ENCODE data around the gene PSMD6.

PSMD6 gene

DNA sequence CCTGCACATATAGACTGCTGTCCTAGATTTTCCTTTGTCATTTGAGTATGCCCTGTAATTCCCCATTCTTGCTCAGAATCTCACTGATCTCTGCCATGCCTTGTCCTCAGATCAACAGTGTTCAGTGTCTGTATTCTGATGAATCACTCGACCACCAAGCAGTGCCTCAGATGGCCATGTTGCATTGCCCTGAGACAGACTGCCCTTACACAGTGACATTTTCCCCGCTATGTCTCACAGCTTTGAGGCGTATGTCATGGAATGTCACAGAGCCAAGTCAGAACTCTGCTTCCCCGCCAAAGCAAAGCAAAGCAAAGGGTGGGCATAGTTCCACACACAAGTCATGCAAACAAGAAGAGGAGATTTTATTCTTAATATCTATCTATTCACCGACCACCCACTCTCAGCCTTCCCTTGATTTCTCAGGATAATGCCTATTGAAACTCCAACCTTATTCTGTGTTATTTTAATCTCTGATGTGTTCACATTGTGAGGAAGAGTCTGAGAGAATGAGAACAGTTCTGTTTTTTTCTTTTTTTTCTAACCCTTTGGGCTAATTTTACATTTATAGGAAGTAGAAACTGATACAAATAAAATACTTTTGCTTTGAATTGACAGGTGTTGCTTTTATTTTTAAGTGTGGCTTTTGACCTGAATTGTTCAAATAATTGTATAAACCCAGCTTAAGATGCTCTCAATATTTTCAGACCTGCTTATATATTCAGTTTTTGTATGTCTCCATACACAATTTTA lies 16.9 kb upstream of the PSMD6 start:
- H3K9me3 ChIP-seq: no peaks in the 10 kb centered on the region
- H3K27me3 ChIP-seq: no peaks in the 10 kb centered on the region
- TF ChIP-seq, protein P1, sequence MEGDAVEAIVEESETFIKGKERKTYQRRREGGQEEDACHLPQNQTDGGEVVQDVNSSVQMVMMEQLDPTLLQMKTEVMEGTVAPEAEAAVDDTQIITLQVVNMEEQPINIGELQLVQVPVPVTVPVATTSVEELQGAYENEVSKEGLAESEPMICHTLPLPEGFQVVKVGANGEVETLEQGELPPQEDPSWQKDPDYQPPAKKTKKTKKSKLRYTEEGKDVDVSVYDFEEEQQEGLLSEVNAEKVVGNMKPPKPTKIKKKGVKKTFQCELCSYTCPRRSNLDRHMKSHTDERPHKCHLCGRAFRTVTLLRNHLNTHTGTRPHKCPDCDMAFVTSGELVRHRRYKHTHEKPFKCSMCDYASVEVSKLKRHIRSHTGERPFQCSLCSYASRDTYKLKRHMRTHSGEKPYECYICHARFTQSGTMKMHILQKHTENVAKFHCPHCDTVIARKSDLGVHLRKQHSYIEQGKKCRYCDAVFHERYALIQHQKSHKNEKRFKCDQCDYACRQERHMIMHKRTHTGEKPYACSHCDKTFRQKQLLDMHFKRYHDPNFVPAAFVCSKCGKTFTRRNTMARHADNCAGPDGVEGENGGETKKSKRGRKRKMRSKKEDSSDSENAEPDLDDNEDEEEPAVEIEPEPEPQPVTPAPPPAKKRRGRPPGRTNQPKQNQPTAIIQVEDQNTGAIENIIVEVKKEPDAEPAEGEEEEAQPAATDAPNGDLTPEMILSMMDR (IDR thresholded peaks at IDR 0.05; ENCODE audit: low read depth, low read length): no peak
- H3K4me1 ChIP-seq: peaks cover 22% of the 10 kb centered on the region
- H3K4me3 ChIP-seq (ENCODE audit: low read depth, low read length): no peak overlapping the region
- no peak for DNase-seq
- H3K36me3 ChIP-seq: no peaks in the 10 kb centered on the region

DNA sequence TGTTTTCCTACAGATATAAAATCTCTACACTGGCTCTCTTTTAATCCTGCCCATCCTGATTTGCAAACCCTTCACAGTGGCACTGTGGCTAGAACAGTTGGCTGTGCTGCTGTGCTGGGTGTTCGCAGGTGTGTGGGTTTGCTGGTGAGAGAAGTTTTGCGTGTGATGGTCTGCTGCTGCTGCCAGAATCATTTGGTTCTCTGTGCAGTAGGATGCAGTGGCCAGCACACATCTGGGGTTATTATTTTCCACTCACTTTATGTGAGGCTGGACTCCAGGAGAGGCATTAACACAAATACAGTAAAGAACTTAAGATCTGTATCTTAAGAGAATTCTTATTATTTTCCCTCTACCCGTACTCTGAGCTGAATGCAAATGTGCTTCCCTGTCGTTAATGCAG lies 16.0 kb upstream of the PSMD6 start:
- Histone ChIP-seq H3K4me3 (ENCODE audit: low read depth, low read length) (no peak overlapping the region), H3K4me1 (peaks cover 22% of the 10 kb centered on the region), H3K27me3 (no peaks in the 10 kb centered on the region), H3K9me3 (no peaks in the 10 kb centered on the region), H3K36me3 (no peaks in the 10 kb centered on the region)
- TF ChIP-seq, protein P1 (IDR thresholded peaks at IDR 0.05; ENCODE audit: low read depth, low read length): no peak
- DNase-seq: no peak

DNA sequence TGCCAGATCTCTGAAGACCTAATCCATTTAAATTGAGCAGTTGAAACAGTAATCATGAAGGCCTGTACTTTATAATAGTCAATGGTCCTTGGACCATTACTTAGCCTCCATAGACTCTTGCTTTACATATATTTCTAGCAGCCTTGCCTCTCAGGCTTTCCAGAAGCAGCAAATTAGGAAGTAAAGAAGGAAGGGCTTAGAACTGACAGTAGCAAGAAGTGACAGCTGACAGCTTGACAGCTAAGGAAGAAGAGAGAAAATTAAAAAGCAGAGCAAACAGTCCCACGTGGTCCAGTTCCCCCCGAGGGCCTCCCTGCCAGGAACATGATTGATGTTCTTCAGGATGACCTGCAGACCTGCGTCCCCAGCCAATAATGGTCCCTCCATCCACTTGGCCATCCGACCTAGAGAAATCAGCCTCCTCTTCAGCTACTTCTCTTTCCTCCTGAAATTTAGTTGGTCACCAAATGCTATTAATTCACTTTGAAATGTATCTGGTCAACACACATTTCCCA lies 15.0 kb upstream of the PSMD6 start:
- H3K27me3 ChIP-seq: no peaks in the 10 kb centered on the region
- H3K4me3 ChIP-seq (ENCODE audit: low read depth, low read length): no peak overlapping the region
- H3K36me3 ChIP-seq: no peaks in the 10 kb centered on the region
- H3K9me3 ChIP-seq: no peaks in the 10 kb centered on the region
- H3K4me1 ChIP-seq: peaks cover 22% of the 10 kb centered on the region
- TF ChIP-seq, protein P1 (IDR thresholded peaks at IDR 0.05; ENCODE audit: low read depth, low read length): no peak
- DNase-seq: no peak

DNA sequence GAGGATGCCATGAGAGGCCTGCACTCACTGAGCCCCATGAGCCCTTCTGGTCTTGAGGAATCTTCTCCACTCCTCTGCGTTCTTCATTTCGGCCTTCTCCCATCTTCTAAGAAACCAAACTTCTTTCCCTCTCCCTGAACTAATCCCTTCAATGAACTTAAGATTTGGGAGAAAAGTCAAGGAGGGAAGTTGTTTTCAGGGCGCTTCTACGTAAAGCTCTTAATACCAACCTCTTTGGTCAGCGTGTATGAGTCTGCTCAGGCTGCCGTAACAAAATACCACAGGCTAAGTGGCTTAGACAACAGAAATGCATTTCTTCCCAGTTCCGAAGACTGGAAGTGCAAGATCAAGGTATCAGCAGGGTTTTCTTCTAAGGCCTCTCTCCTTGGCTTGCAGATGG lies 13.8 kb upstream of the PSMD6 start:
- H3K36me3 ChIP-seq: no peaks in the 10 kb centered on the region
- H3K4me3 ChIP-seq (ENCODE audit: low read depth, low read length): no peak overlapping the region
- no peaks in the 10 kb centered on the region for H3K9me3 ChIP-seq
- DNase-seq: no peak
- H3K27me3 ChIP-seq: no peaks in the 10 kb centered on the region
- TF ChIP-seq, protein P1 (IDR thresholded peaks at IDR 0.05; ENCODE audit: low read depth, low read length): no peak
- peaks cover 22% of the 10 kb centered on the region for H3K4me1 ChIP-seq

DNA sequence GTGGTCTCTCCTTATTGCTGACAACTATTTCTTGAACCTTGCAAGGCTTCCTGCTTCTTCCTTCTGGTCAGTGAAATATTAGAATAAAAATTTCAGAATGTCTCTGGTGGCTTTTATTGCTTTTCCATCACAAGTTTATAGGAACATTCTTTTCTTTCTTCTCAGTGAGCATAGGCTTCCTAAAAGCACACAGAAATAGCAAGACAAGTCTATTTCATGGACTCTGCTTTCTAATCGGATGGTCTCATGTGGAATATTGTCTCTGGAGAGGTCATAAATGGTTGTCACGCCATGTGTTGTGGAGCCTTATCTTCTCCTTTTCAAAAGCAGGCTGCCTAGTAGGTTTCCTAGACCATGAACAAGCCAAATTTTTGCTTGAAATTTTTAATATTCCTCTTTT lies 9.8 kb upstream of the PSMD6 start:
- TF ChIP-seq, protein P1 (IDR thresholded peaks at IDR 0.05; ENCODE audit: low read depth, low read length): no peak
- no peaks in the 10 kb centered on the region for H3K9me3 ChIP-seq
- peaks cover 2% of the 10 kb centered on the region; the same call in 1 of the 2 replicates for H3K4me1 ChIP-seq
- no peaks in the 10 kb centered on the region for H3K36me3 ChIP-seq
- DNase-seq: no peak
- H3K27me3 ChIP-seq: no peaks in the 10 kb centered on the region; the same call in 1 of the 2 replicates
- H3K4me3 ChIP-seq (ENCODE audit: low read depth, low read length): no peak overlapping the region
